Smooth muscle cell (in vitro differentiated cells): ENCODE results near the gene LRP8. TPM values are rescaled to one million over a fixed set of nuclear protein-coding genes. Genes with fewer than 3 reads are reported as not detected.

Experiments used
- DNase-seq: peaks from one replicate; lab custom pipeline; 2025; ENCODE audit not compliant: unreplicated experiment; lab: John Stamatoyannopoulos, UW
- H2AFZ ChIP-seq: fragments of 200-600 bp; sonication (generic); 2 replicates; pipeline ENCODE4 v1.6.0; 2016; ENCODE audit warnings: antibody characterized with exemption, low read depth, mild to moderate bottlenecking
- H3F3A ChIP-seq: fragments of 200-600 bp; sonication (generic); 2 replicates; pipeline ENCODE4 v1.6.0; 2017; ENCODE audit warnings: antibody characterized with exemption, low read depth
- H3K27ac ChIP-seq: fragments of 200-600 bp; sonication (generic); 2 replicates; pipeline ENCODE4 v1.5.1; 2016; ENCODE audit warnings: low read depth, mild to moderate bottlenecking
- H3K27me3 ChIP-seq: fragments of 200-600 bp; sonication (generic); 2 replicates; pipeline ENCODE4 v1.6.1; 2016; ENCODE audit warnings: low read depth, mild to moderate bottlenecking
- H3K36me3 ChIP-seq: fragments of 200-600 bp; sonication (generic); 2 replicates; pipeline ENCODE4 v1.5.1; 2016; ENCODE audit warnings: low read depth
- H3K4me1 ChIP-seq: fragments of 200-600 bp; sonication (generic); 2 replicates; pipeline ENCODE4 v1.5.1; 2016; ENCODE audit warnings: low read depth
- H3K4me2 ChIP-seq: fragments of 200-600 bp; sonication (generic); 2 replicates; pipeline ENCODE4 v1.6.0; 2016; ENCODE audit warnings: mild to moderate bottlenecking
- H3K4me3 ChIP-seq: fragments of 200-600 bp; sonication (generic); 2 replicates; pipeline ENCODE4 v1.5.1; 2016; ENCODE audit warnings: mild to moderate bottlenecking
- H3K79me2 ChIP-seq: fragments of 200-600 bp; sonication (generic); 2 replicates; pipeline ENCODE4 v1.6.0; 2016; ENCODE audit warnings: low read depth, mild to moderate bottlenecking
- H3K9ac ChIP-seq: fragments of 200-600 bp; sonication (generic); 2 replicates; pipeline ENCODE4 v1.6.0; 2016; ENCODE audit warnings: low read depth
- H3K9me3 ChIP-seq: fragments of 200-600 bp; sonication (generic); replicated peaks from 2 replicates; pipeline ENCODE4 v1.5.1; 2016; ENCODE audit warnings: low read depth
- H4K20me1 ChIP-seq: fragments of 200-600 bp; sonication (generic); 2 replicates; pipeline ENCODE4 v1.6.0; 2016; ENCODE audit warnings: low read depth
- CTCF ChIP-seq: fragments of 200-600 bp; sonication (generic); IDR thresholded peaks from 2 replicates; pipeline ENCODE4 v1.5.1; 2017; ENCODE audit warnings: borderline replicate concordance, mild to moderate bottlenecking, antibody characterized with exemption; ENCODE audit not compliant: insufficient read depth, poor library complexity, severe bottlenecking
- WGBS: methylation state at CpG from one replicate; pipeline ENCODE4 v1.1.7; 2016; ENCODE audit warnings: low lambda C conversion rate; 5-methylcytosine and 5-hydroxymethylcytosine counted together
- polyA plus RNA-seq: library from polyadenylated mRNA; unstranded; fragments of >200 nt; fragmentation: Nextera tagmentation; extraction: Ambion mirVana; gene quantifications from 2 replicates; pipeline ENCODE4 v1.2.1, GENCODE V29; 2016
- total RNA-seq: library from RNA; depleted of rRNA; stranded (reverse); fragments of >200 nt; gene quantifications from 2 replicates; pipeline ENCODE4 v1.2.3, GENCODE V29; 2014

LRP8 gene
- total and polyA plus RNA-seq, 2 experiments from 2014 or later: 5.6 to 8.1 TPM

GRCh38 chr1:53319296-53320101 lies 8.4 kb downstream of the LRP8 start:
- Histone ChIP-seq H3F3A (no peaks in the 10 kb centered on the region), H3K9me3 (no peaks in the 10 kb centered on the region), H3K79me2 (no peaks in the 10 kb centered on the region), H3K36me3 (no peaks in the 10 kb centered on the region), H3K27me3 (no peaks in the 10 kb centered on the region), H3K4me3 (no peak overlapping the region), H3K27ac (no peak overlapping the region), H3K9ac (no peak overlapping the region), H2AFZ (no peak overlapping the region), H3K4me2 (no peak overlapping the region), H4K20me1 (no peaks in the 10 kb centered on the region), H3K4me1 (peaks cover 8% of the 10 kb centered on the region)
- TF ChIP-seq CTCF: no peak
- DNase-seq: no peak
- WGBS: 96% methylated on average over 20 of the region's 20 CpGs

GRCh38 chr1:53317646-53318539 lies 10.0 kb downstream of the LRP8 start:
- Histone ChIP-seq H3K27ac (no peak overlapping the region), H3K4me3 (no peak overlapping the region), H3K9ac (no peak overlapping the region), H3K36me3 (no peaks in the 10 kb centered on the region), H4K20me1 (no peaks in the 10 kb centered on the region), H3K9me3 (no peaks in the 10 kb centered on the region), H3K79me2 (no peaks in the 10 kb centered on the region), H3K4me2 (no peak overlapping the region), H3K27me3 (no peaks in the 10 kb centered on the region), H2AFZ (no peak overlapping the region), H3F3A (no peaks in the 10 kb centered on the region), H3K4me1 (peaks cover 8% of the 10 kb centered on the region)
- no peak for DNase-seq
- 93% methylated on average over 13 of the region's 13 CpGs for WGBS
- TF ChIP-seq CTCF: no peak

GRCh38 chr1:53316766-53317581 lies 10.9 kb downstream of the LRP8 start:
- Histone ChIP-seq H3K4me2 (no peak overlapping the region), H3K36me3 (no peaks in the 10 kb centered on the region), H3K27me3 (no peaks in the 10 kb centered on the region), H3K79me2 (no peaks in the 10 kb centered on the region), H3K4me3 (no peak overlapping the region), H3K27ac (no peak overlapping the region), H2AFZ (no peak overlapping the region), H3K9me3 (no peaks in the 10 kb centered on the region), H3K9ac (no peak overlapping the region), H4K20me1 (no peaks in the 10 kb centered on the region), H3K4me1 (peaks cover 8% of the 10 kb centered on the region), H3F3A (no peaks in the 10 kb centered on the region)
- no peak for DNase-seq
- TF ChIP-seq CTCF: no peak
- WGBS: 82% methylated on average over 17 of the region's 17 CpGs
